ENCODE data around the gene P3H2. TPM values are rescaled to one million over a fixed set of nuclear protein-coding genes. Genes with fewer than 3 reads are reported as not detected.
A peak's percentile ranks its signal among the peaks of the same experiment; 100 is the strongest.

The P3H2 gene
- total RNA-seq, 1 experiment from 2014 or later = 82.2 TPM

GRCh38 chr3:190003681-190004123 lies 117.0 kb downstream of the P3H2 start:
- in situ Hi-C loops (cut with HindIII; ENCODE audit: low pct_unique_long_range_greater_than_20kb, low sequenced_read_pairs) (no loop called here), intact Hi-C loops (cut with micrococcal nuclease; ENCODE audit: unreplicated experiment) (no loop called here)
- no TSS peak for BruUV-seq (replicated peaks)
- Histone ChIP-seq H3K27me3 (ENCODE audit: control insufficient read depth, insufficient read depth, low read length) (no peaks in the 10 kb centered on the region), H3K4me1 (ENCODE audit: control insufficient read depth, insufficient read depth, low read length) (peaks cover 57% of the 10 kb centered on the region), H3K9me3 (ENCODE audit: control insufficient read depth, insufficient read depth, low read depth, low read length) (no peaks in the 10 kb centered on the region), H3K36me3 (ENCODE audit: control insufficient read depth, insufficient read depth, low read length) (no peaks in the 10 kb centered on the region), H3K27ac (ENCODE audit: low read length) (peak overlapping the region; percentile 89), H3K4me3 (ENCODE audit: low read depth in 2 of 2, low read length in 2 of 2) (peak overlapping the region in 1 of 2 experiments; percentile 31; a peak in 2 of 4 replicates)
- TF ChIP-seq CTCF (IDR thresholded peaks at IDR 0.05) (no peak), TCF7L2 (IDR thresholded peaks at IDR 0.05; ENCODE audit: low read depth, low read length) (peak; percentile 77), POLR2AphosphoS5 (IDR thresholded peaks at IDR 0.05; ENCODE audit: low read depth, low read length) (peak; percentile 32; the same call in 1 of the 2 replicates), REST (IDR thresholded peaks at IDR 0.05; ENCODE audit: insufficient read depth in 1 of 2, low read depth in 2 of 2, low read length in 1 of 2) (no peak), SIN3A (IDR thresholded peaks at IDR 0.05; ENCODE audit: borderline replicate concordance, insufficient read depth, low read depth, low read length) (no peak)
- CTCF ChIA-PET = no interaction called here
- DNase-seq (ENCODE audit: low read depth, low spot score) (peak; percentile 95), ATAC-seq (peak; percentile 97)
- POLR2A ChIA-PET = no interaction called here

- in situ Hi-C loops (cut with HindIII; ENCODE audit: low pct_unique_long_range_greater_than_20kb, low sequenced_read_pairs) = no loop called here
- Histone ChIP-seq H3K4me1 (ENCODE audit: control insufficient read depth, insufficient read depth, low read length) (peaks cover 54% of the 10 kb centered on the region), H3K27ac (ENCODE audit: low read length) (peak overlapping the region; percentile 89), H3K4me3 (ENCODE audit: low read depth in 2 of 2, low read length in 2 of 2) (no peak overlapping the region), H3K27me3 (ENCODE audit: control insufficient read depth, insufficient read depth, low read length) (no peaks in the 10 kb centered on the region), H3K9me3 (ENCODE audit: control insufficient read depth, insufficient read depth, low read depth, low read length) (no peaks in the 10 kb centered on the region), H3K36me3 (ENCODE audit: control insufficient read depth, insufficient read depth, low read length) (no peaks in the 10 kb centered on the region)
- intact Hi-C loops (cut with micrococcal nuclease; ENCODE audit: unreplicated experiment) = no loop called here
- DNase-seq (ENCODE audit: low read depth, low spot score) (no peak), ATAC-seq (no peak)
- no TSS peak for BruUV-seq (replicated peaks)
- CTCF ChIA-PET = no interaction called here
- no peak for TF ChIP-seq CTCF (IDR thresholded peaks at IDR 0.05)
- no peak for TF ChIP-seq TCF7L2 (IDR thresholded peaks at IDR 0.05; ENCODE audit: low read depth, low read length)
- no peak for TF ChIP-seq POLR2AphosphoS5 (IDR thresholded peaks at IDR 0.05; ENCODE audit: low read depth, low read length)
- no peak for TF ChIP-seq REST (IDR thresholded peaks at IDR 0.05; ENCODE audit: insufficient read depth in 1 of 2, low read depth in 2 of 2, low read length in 1 of 2)
- no peak for TF ChIP-seq SIN3A (IDR thresholded peaks at IDR 0.05; ENCODE audit: borderline replicate concordance, insufficient read depth, low read depth, low read length)
- POLR2A ChIA-PET = no interaction called here
These were observed 117.6 kb downstream of the P3H2 start for GRCh38 chr3:190003068-190003467.

All from Panc1 (cell line).